ENCODE data around the gene SORT1. TPM values are rescaled to one million over a fixed set of nuclear protein-coding genes. Genes with fewer than 3 reads are reported as not detected.
"Not testable (repeated sequence)": the region's sequence is repeated elsewhere in the genome, so short reads cannot be mapped to it uniquely, and the experiment has no call there.

The SORT1 gene
- total RNA-seq, 6 experiments from 2014 or later: 51.6 to 78.4 (median 58.5) TPM

GRCh38 chr1:109396513-109396839 is 1.2 kb downstream of the SORT1 start:
- H3K9me3 Mint-ChIP-seq: no peaks in the 10 kb centered on the region
- H3K27me3 Mint-ChIP-seq (ENCODE audit: insufficient read depth): no peaks in the 10 kb centered on the region; the same call in 1 of the 2 replicates
- no peak for TF ChIP-seq CTCF (IDR thresholded peaks at IDR 0.05)
- DNase-seq: no peak
- H3K4me3 Mint-ChIP-seq: peak overlapping the region; percentile 91
- peaks cover 72% of the 10 kb centered on the region for H3K4me1 Mint-ChIP-seq (ENCODE audit: low read depth)
- H3K36me3 Mint-ChIP-seq (ENCODE audit: low read depth): no peaks in the 10 kb centered on the region
- peak overlapping the region; percentile 58 for H3K27ac Mint-ChIP-seq

DNA sequence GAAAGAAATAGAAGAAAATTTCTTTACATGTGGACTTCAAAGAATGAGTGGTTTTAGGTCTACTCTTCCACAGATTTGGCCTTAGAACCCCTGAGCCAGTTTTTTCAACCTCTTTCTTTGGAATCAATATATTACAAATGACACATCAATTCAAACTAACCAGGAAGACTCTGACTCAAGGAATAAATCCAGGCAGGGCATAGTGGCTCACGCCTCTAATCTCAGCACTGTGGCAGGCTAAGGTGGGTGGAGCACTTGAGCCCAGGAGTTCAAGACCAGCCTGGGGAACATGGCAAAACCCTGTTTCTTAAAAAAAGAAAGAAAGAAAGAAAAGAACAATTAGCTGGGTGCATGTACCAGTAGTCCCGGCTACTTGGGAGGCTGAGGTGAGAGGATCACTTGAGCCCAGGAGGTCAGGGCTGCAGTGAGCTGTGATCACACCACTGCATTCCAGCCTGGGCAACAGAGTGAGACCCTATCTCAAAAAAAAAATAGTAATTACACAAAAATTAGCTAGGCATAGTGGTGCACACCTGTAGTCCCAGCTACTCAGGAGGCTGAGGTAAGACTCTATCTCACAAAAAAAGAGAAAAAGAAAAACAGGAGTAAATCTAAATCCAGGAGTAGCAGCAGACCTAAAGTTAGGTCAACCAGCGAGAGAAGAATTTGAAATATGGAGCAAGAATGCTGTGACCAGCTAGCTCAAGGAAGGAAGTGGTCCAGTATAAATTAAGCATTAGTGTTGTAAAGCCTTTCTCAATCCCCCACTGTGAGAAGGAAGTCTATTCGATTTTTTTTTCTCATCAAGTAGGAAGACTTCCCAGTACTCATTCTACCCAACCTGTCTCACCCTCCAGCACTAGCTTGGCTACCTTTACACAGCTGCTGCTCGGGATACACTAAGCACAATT is 1.9 kb downstream of the SORT1 start:
- TF ChIP-seq CTCF (IDR thresholded peaks at IDR 0.05): no peak
- Mint-ChIP-seq H3K36me3 (ENCODE audit: low read depth) (no peaks in the 10 kb centered on the region), H3K4me3 (peak overlapping the region; percentile 91), H3K4me1 (ENCODE audit: low read depth) (peaks cover 78% of the 10 kb centered on the region), H3K27me3 (ENCODE audit: insufficient read depth) (no peaks in the 10 kb centered on the region; the same call in 1 of the 2 replicates), H3K27ac (peak overlapping the region; percentile 71), H3K9me3 (no peaks in the 10 kb centered on the region)
- peak; percentile 31 for DNase-seq

DNA sequence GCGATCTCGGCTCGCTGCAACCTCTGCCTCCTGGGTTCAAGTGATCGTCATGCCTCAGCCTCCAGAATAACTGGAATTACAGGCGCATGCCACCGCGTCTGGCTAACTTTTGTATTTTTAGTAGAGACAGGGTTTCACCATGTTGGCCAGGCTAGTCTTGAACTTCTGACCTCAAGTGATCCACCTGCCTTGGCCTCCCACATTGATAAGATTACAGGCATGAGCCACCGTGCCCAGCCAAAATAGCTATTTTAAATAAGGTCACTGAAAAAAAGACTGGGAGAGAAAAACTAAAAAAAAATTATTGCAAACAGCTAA is 2.5 kb downstream of the SORT1 start:
- H3K4me1 Mint-ChIP-seq (ENCODE audit: low read depth): peaks cover 84% of the 10 kb centered on the region
- not testable (repeated sequence) for H3K27me3 Mint-ChIP-seq (ENCODE audit: insufficient read depth); H3K9me3 Mint-ChIP-seq; H3K36me3 Mint-ChIP-seq (ENCODE audit: low read depth); H3K4me3 Mint-ChIP-seq; DNase-seq
- 0 out of 2 replicates have a peak overlapping the region, but pooled peaks have one; percentile 71 for H3K27ac Mint-ChIP-seq

GRCh38 chr1:109394591-109395281 is 3.0 kb downstream of the SORT1 start:
- Mint-ChIP-seq H3K27ac (peak overlapping the region; percentile 15; the same call in 1 of the 2 replicates), H3K36me3 (ENCODE audit: low read depth) (peaks cover 5% of the 10 kb centered on the region; the same call in 1 of the 2 replicates), H3K27me3 (ENCODE audit: insufficient read depth) (no peaks in the 10 kb centered on the region; the same call in 1 of the 2 replicates), H3K9me3 (no peaks in the 10 kb centered on the region), H3K4me3 (no peak overlapping the region), H3K4me1 (ENCODE audit: low read depth) (peaks cover 90% of the 10 kb centered on the region)
- TF ChIP-seq CTCF (IDR thresholded peaks at IDR 0.05): no peak
- no peak for DNase-seq

GRCh38 chr1:109393617-109394233 is 4.0 kb downstream of the SORT1 start:
- DNase-seq: no peak
- Mint-ChIP-seq H3K9me3 (no peaks in the 10 kb centered on the region), H3K27me3 (ENCODE audit: insufficient read depth) (no peaks in the 10 kb centered on the region; the same call in 1 of the 2 replicates), H3K36me3 (ENCODE audit: low read depth) (peaks cover 5% of the 10 kb centered on the region; the same call in 1 of the 2 replicates), H3K4me3 (peak overlapping the region; percentile 78), H3K4me1 (ENCODE audit: low read depth) (peaks cover 92% of the 10 kb centered on the region), H3K27ac (peak overlapping the region; percentile 84)
- no peak for TF ChIP-seq CTCF (IDR thresholded peaks at IDR 0.05)

Data from HFFc6 (cell line).